HG02588 (cell line): ENCODE results near the gene RBM7.

ENCODE experiments used
- ATAC-seq: cut with Tn5 transposase; IDR thresholded peaks from one replicate; pipeline ENCODE4 v1.9.1; 2021; ENCODE audit warnings: mild to moderate bottlenecking, moderate library complexity; ENCODE audit not compliant: unreplicated experiment

Gene RBM7

DNA sequence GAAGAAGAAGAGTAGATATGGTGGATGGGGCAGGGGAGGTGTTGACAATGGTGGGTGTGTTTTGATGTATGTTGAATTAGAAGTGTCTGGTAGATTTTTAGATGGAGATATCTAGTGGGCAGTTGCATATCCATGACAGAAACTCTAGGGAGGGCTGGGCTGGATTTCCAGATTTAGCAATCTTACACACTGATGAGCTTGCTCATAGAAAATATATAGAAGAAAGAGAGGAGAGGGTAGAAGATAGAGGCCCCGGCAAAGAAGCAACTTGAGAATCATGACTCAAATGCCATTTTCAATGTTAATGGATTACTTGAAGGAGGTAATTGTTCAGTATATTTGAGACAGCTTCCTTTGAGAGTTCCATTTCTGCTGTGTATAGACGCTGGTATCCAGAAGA lies 47.0 kb downstream of the RBM7 start:
- no peak for ATAC-seq

- ATAC-seq, result no peak
Observed at GRCh38 chr11:114447892-114448291, 47.4 kb downstream of the RBM7 start.

- no peak for ATAC-seq
Observed at GRCh38 chr11:114448749-114449482, 48.5 kb downstream of the RBM7 start.

- no peak for ATAC-seq
Observed at GRCh38 chr11:114449845-114450244, 49.4 kb downstream of the RBM7 start.

DNA sequence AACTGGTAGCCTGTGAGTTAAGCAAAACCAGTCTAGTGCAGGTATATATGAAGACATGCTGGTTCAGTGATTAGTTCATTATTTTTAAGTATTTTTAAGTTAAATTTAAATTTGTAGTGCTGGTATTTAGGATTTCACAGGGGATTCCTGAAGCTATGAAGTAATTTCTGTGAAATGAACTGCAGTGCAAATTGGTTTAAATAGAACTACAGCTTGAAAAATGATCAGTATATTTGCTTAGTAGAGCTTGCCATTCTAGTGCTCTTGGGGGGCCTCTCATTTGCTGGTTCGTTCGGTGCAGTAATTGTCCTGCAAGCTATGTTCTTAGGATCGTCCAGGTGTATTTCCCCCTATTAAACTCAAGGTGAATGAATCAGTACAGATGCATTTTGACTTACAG lies 51.9 kb downstream of the RBM7 start:
- ATAC-seq, result no peak
